Measurements from ENCODE around the gene FAT1.

DNA sequence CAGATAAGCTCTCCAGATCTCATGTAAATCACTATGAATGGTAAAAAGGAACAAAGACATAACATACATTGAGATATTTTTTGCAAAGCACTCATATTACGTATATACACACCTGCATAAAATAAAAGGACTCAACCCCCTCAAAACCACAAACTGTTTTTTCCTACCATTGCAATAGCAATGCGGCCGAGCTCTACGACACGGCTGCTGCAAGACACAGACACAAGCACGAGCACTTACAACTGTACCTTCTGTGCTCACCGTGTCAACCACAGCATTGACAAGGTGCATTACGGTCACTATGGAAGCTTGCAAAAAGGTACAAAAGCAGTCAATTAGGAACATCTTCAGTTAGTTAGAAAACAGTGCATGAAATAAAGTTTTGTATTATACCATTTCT, 131.2 kb downstream of the FAT1 start:
- TF ChIP-seq CTCF (IDR thresholded peaks at IDR 0.05; ENCODE audit: low read length) (no peak), EZH2phosphoT487 (IDR thresholded peaks at IDR 0.05; ENCODE audit: low read length) (no peak), EZH2 (optimal IDR thresholded peaks at IDR 0.05; ENCODE audit: low read depth, low read length) (no peak)
